HG03354 (cell line): ENCODE measurements around the gene CDH22.

Experiments used
- ATAC-seq: cut with Tn5 transposase; IDR thresholded peaks from one replicate; pipeline ENCODE4 v1.9.1; 2021; ENCODE audit warnings: mild to moderate bottlenecking; ENCODE audit not compliant: unreplicated experiment, poor library complexity, severe bottlenecking

Gene CDH22

GRCh38 chr20:46207793-46208192, 100.5 kb downstream of the CDH22 start:
- ATAC-seq, result no peak

DNA sequence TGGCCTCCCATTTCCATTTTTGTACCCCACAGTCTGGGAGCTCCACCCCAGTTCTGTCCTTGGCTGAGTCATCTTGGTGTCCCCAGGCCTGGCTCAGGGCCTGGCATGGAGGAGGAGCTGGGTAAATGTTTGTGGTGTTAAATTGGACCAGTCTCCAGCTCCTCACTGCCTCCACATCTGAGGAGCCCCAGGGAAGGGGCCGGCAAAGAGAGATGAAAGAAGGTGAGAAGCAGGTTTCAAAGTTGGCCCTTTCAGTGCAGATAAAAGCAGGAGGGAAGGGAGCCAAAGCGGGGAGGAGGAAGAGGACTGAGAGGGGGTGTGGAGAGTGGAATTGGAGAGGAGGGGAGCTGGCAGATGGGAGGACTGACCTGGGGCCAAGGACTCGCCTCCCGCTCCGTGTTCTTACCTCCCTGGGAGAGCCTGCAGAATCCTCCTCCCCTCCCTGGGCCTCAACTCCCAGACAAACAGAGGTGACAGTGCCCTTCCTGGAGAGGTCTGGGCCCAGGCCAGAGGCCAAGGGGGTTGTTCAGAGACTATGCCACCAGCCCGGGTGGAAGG, 101.2 kb downstream of the CDH22 start:
- ATAC-seq, result no peak

DNA sequence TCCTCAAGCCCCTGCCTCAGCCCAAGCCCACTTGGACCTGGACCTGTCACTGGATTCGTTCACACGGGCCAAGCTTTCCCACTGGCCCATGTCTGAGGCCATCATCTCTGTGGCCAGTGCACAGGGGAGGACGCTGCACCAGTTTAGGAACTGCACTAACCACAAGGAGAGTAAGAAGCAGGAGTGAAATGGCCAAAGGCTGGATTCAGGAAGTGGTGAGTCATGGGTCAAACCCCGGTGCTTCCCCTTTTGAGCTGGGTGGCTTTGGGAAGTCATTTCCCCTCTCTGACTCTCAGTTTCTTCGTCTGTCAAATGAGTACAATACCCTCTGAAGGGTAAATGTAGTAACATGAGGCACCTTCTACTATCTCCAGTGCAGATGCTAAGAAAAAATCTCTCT, 102.3 kb downstream of the CDH22 start:
- ATAC-seq, result no peak

- ATAC-seq, result no peak
Measured at GRCh38 chr20:46205349-46205748, 102.9 kb downstream of the CDH22 start.

DNA sequence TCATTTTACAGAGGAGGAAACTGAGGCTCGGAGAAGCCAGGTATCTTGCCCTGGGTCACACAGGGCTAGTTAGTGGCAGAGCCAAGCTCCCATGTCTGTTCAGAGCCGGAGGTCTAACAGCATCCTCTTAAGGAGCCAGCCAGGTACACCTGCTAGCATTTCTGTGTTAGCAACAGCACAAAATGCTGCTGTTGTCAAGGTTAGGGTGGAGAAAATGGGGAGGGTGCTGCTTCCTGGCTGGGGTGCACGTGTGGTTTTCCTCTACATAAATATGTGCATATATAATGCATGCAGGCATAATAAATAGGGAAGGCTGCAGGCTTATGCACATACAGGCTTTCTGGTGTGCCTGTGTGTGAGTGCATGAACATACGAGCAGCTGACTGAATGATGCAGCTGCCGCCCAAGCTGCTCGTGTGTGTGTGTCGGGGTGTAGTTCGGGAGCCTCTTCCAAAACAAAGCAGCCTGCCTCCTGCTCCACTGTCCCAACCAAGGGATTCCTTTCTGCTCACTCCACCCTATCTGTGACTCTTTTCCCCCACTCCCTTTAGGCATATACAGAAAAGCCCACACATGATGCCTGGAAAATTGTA, 103.6 kb downstream of the CDH22 start:
- no peak for ATAC-seq

DNA sequence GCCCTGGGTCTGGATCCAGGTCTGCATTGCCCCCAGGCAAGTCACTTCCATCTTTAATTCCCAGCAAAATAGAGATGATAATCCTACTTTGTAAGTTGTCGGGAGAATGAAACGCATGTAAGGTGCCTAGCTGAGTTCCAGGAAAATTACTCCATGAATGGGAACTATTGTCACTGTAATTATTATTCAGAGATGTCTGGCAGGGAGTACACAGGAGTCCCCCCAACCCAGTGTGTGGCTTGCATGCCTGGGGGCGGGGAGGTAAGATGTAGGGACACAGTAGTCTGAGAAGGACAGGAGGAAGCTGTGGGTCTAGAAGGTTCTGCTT, 104.8 kb downstream of the CDH22 start:
- ATAC-seq, result no peak

DNA sequence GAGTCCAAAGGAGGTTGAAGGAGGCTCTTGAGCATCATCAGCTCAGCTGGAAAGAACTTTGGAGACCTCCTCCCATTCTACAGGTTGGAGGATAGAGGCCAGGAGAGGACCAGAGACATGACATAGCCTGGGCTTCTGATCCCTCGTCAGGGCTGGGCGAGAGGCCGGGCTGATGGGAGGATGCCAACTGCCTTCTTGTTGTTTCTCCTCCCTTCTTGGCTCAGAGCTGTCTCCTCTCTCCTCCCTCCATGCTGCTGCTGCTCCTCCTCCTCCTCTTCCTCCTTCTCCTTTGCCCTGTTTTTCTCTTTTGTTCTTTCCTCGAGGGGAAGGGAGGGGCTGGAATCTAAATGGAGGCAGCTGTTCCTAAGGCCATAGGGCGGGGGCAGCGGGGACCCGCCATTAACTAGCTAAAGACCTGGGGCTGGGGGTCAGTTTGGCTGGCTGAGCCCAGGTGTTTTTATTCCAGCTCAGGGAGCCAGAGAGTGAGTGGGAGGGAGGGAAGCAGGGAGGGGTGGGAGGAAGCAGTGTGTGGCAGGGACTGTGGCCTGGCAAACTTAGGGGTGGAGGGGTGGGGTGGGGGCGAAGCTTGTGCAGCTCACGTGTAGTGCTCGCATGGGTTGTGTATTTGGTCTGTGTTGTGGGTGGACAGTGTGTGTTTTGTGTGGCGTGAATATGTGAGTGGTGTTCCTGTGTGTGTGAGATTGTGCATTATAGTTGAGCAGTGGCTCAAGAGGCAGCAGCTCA, 105.4 kb downstream of the CDH22 start:
- no peak for ATAC-seq

- ATAC-seq, result no peak
Measured at GRCh38 chr20:46200582-46201570, 107.4 kb downstream of the CDH22 start.

DNA sequence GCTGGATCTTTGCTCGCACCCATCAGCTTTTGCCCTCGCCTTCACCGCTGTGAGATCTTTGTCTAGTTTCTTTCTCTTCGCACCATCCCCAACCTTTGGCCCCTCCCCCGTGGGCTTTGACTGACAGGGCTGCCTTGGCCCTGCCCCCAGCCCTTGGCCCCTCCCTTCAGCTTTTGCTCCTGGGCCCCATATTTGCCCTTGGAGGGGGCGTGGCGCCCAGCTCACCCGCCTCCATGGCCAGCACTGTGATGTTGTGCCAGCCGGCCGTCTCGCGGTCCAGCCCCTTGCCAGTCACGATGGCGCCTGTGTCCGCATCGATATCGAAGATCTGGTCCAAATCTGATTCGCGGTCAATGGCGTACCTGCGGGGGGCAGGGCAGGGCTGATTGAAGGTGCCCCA, 109.1 kb downstream of the CDH22 start:
- ATAC-seq, result no peak

GRCh38 chr20:46196990-46197389, 111.3 kb downstream of the CDH22 start:
- no peak for ATAC-seq

GRCh38 chr20:46195264-46196036, 112.8 kb downstream of the CDH22 start:
- no peak for ATAC-seq

DNA sequence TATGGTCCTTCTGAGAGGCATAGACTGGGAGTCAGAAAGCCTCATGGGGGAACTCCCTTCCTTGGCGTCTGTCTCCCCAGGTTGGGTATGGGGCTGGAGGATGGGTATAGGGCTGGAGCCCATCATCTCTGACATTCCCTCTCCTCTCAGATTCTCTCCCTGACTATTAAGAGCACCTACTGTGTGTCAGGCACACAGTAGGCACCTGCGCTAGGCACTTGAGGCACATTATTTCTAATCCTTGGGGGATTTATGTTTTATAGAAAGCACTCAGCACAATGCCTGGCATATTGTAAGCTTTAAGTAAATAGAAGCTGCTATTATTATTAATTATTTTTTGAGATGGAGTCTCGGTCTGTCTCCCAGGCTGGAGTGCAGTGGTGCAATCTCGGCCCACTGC, 113.9 kb downstream of the CDH22 start:
- no peak for ATAC-seq

DNA sequence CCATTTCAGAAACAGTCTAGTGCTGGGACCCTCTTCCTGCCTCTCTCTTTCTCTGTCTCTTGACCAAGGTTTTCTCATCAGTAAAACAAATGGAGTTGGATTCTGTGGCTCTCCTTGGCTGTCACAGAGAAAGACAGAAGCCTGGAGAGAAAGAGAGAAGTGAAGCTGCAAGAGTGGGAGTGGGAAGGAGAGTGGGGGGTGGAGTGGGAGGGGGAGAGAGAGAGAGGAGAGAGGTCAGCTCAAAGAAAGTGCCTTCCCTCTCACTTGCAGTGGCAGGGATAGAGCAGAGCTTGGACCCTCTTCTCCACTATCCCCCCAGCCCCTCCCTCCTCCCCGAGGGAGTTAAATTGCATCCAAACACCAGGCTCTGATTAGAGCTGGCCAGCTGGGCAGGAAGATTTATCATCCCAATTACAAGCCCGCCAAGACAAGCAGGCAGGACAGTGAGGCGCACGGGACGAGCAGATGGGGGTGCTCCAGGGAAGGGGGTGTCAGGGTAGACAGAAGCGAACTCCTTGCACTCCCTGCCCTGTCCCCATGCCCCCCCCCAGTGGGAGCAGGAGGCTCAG, 115.8 kb downstream of the CDH22 start:
- no peak for ATAC-seq

DNA sequence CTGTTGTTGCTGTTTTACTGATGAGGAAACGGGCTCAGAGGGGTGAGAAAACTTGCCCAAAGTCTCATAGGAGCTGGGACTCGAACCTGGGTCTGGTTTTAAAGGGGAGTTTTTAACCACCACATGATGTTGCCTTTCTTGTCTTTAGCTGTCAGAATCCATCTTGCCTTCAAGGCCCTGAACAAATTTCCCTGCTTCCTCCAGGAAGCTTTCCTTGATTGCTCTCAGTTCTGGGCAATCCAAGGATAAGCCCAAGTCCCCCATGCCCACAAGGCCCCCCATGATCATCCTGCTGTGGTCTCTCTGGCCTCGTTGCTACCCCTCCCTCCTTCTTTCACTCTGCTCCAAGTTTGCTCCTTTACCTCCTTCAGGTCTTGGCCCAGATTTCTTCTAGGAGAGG, 116.7 kb downstream of the CDH22 start:
- no peak for ATAC-seq

- no peak for ATAC-seq
Measured at GRCh38 chr20:46191168-46191540, 117.1 kb downstream of the CDH22 start.

- no peak for ATAC-seq
Measured at GRCh38 chr20:46190478-46191167, 117.7 kb downstream of the CDH22 start.

- no peak for ATAC-seq
Measured at GRCh38 chr20:46188866-46189541, 119.3 kb downstream of the CDH22 start.

GRCh38 chr20:46186210-46186609, 122.1 kb downstream of the CDH22 start:
- ATAC-seq, result no peak
